PFSK-1 (cell line): ENCODE data around the gene PHF20.

Experiments
- POLR2AphosphoS5 ChIP-seq: IDR thresholded peaks from 2 replicates; pipeline ENCODE4 v1.6.1; 2012; ENCODE audit warnings: low read depth, mild to moderate bottlenecking, control low read depth, low read length, moderate library complexity
- REST ChIP-seq, 2 experiments: IDR thresholded peaks; 2 replicates each; pipeline versions ENCODE4 v1.6.1 to v1.8.0; 2011 to 2012; ENCODE audit warnings: low read depth in 2 of 2, low read length in 2 of 2, control low read depth in 1 of 2, inconsistent platforms in 1 of 2, mild to moderate bottlenecking in 1 of 2, moderate library complexity in 1 of 2; ENCODE audit not compliant: insufficient read depth in 1 of 2
- TAF1 ChIP-seq: IDR thresholded peaks from 2 replicates; pipeline ENCODE4 v1.6.1; 2012; ENCODE audit warnings: low read length, control low read depth, borderline replicate concordance; ENCODE audit not compliant: insufficient read depth

DNA sequence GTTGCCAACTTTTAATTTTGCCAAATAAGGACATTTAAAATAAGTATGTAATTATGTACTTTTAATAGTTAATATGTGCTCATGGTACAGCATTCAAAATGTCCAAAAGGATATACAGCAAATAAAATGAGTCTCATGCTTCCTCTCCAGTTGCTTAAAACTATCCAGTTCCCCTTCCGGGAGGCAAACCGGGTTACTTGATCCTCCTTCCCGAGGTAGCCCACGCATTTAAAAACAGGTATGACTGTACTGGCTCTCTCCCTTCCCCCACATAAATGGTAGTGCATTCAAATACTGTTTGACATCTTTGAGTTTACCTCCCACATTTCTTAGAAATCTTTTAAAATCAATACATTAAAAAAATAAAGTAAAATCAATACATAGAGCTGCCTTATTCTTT, 66.4 kb downstream of the PHF20 start:
- TF ChIP-seq POLR2AphosphoS5: no peak
- TF ChIP-seq TAF1: no peak
- TF ChIP-seq REST (IDR thresholded peaks at IDR 0.05; ENCODE audit: insufficient read depth in 1 of 2, low read depth in 2 of 2, low read length in 2 of 2): no peak
